ENCODE data around the gene TMEM184B.

GRCh38 chr22:38312261-38312800 is 39.5 kb upstream of the TMEM184B start:
- TF ChIP-seq CTCF (IDR thresholded peaks at IDR 0.05) (no peak), POLR2AphosphoS5 (IDR thresholded peaks at IDR 0.05; ENCODE audit: low read depth, low read length) (no peak), TCF7L2 (IDR thresholded peaks at IDR 0.05; ENCODE audit: low read depth, low read length) (no peak), REST (IDR thresholded peaks at IDR 0.05; ENCODE audit: insufficient read depth in 1 of 2, low read depth in 2 of 2, low read length in 1 of 2) (no peak)

Measured in Panc1 (cell line).